Neural cell (in vitro differentiated cells): Measurements from ENCODE around the gene UNC5C. TPM values are rescaled to one million over a fixed set of nuclear protein-coding genes. Genes with fewer than 3 reads are reported as not detected.

ENCODE experiments used
- H2AFZ ChIP-seq: fragments of 200-600, 300-800 bp; sonication (generic), shearing (Covaris generic); 2 replicates; pipeline ENCODE4 v1.6.0; 2014; ENCODE audit warnings: low read depth, mild to moderate bottlenecking, antibody characterized with exemption, low read length, moderate library complexity
- H3F3A ChIP-seq: fragments of 200-600 bp; shearing (Covaris generic); 2 replicates; pipeline ENCODE4 v1.6.1; 2016; ENCODE audit warnings: mild to moderate bottlenecking, moderate library complexity, mixed read lengths, antibody characterized with exemption, low read length; ENCODE audit not compliant: insufficient read depth, poor library complexity, severe bottlenecking
- H3K27ac ChIP-seq: fragments of 200-600, 300-800 bp; sonication (generic), shearing (Covaris generic); 2 replicates; pipeline ENCODE4 v1.5.1; 2014; ENCODE audit warnings: mild to moderate bottlenecking, low read length, moderate library complexity
- H3K27me3 ChIP-seq: fragments of 300-800, 200-600 bp; sonication (generic), shearing (Covaris generic); 2 replicates; pipeline ENCODE4 v1.6.0; 2014; ENCODE audit warnings: mild to moderate bottlenecking, low read depth, low read length, moderate library complexity; ENCODE audit not compliant: insufficient read depth
- H3K36me3 ChIP-seq: fragments of 300-800, 200-600 bp; sonication (generic), shearing (Covaris generic); 2 replicates; pipeline ENCODE4 v1.5.1; 2014; ENCODE audit warnings: mild to moderate bottlenecking, antibody characterized with exemption, low read length, moderate library complexity; ENCODE audit not compliant: insufficient read depth
- H3K4me2 ChIP-seq: fragments of 300-800, 200-600 bp; sonication (generic), shearing (Covaris generic); 2 replicates; pipeline ENCODE4 v1.6.0; 2014; ENCODE audit warnings: mild to moderate bottlenecking, low read length
- H3K4me3 ChIP-seq: fragments of 300-800, 200-600 bp; sonication (generic), shearing (Covaris generic); 2 replicates; pipeline ENCODE4 v1.5.1; 2014; ENCODE audit warnings: mild to moderate bottlenecking, low read length, moderate library complexity
- H3K79me2 ChIP-seq: fragments of 200-600 bp; shearing (Covaris generic); replicated peaks from 2 replicates; pipeline ENCODE4 v1.6.0; 2014; ENCODE audit warnings: mild to moderate bottlenecking, low read length, moderate library complexity; ENCODE audit not compliant: insufficient read depth
- H3K9ac ChIP-seq: fragments of 300-800, 200-600 bp; sonication (generic), shearing (Covaris generic); 2 replicates; pipeline ENCODE4 v1.6.1; 2016; ENCODE audit warnings: mild to moderate bottlenecking, low read length, mixed read lengths
- H3K9me2 ChIP-seq: fragments of 200-600 bp; shearing (Covaris generic); 2 replicates; pipeline ENCODE4 v1.6.1; 2016; ENCODE audit warnings: mild to moderate bottlenecking, low read length, mixed read lengths; ENCODE audit not compliant: insufficient read depth
- H3K9me3 ChIP-seq: fragments of 200-600, 300-800 bp; sonication (generic), shearing (Covaris generic); 2 replicates; pipeline ENCODE4 v1.6.1; 2016; ENCODE audit warnings: mild to moderate bottlenecking, mixed run types, low read length, moderate library complexity, mixed read lengths
- H4K20me1 ChIP-seq: fragments of 200-600 bp; shearing (Covaris generic); 2 replicates; pipeline ENCODE4 v1.6.1; 2016; ENCODE audit warnings: mild to moderate bottlenecking, mixed run types; ENCODE audit not compliant: insufficient read depth
- CTCF ChIP-seq: fragments of 450-650 bp; IDR thresholded peaks from 2 replicates; pipeline ENCODE4 v1.5.1; 2014; ENCODE audit warnings: antibody characterized with exemption, mild to moderate bottlenecking, moderate library complexity; ENCODE audit not compliant: poor library complexity, severe bottlenecking
- EP300 ChIP-seq: fragments of 450-650 bp; conservative IDR thresholded peaks from 2 replicates; pipeline ENCODE4 v1.6.1; 2014; ENCODE audit warnings: antibody characterized with exemption, mild to moderate bottlenecking, moderate library complexity; ENCODE audit not compliant: poor library complexity, severe bottlenecking
- EZH2 ChIP-seq: fragments of 200-600, 300-800 bp; shearing (Covaris generic), sonication (generic); IDR thresholded peaks from 2 replicates; pipeline ENCODE4 v1.6.1; 2014; ENCODE audit warnings: antibody characterized with exemption, low read length, borderline replicate concordance, mild to moderate bottlenecking; ENCODE audit not compliant: insufficient read depth, poor library complexity, severe bottlenecking
- MXI1 ChIP-seq: fragments of 450-650 bp; conservative IDR thresholded peaks from 2 replicates; pipeline ENCODE4 v1.6.1; 2014; ENCODE audit warnings: antibody characterized with exemption, mild to moderate bottlenecking; ENCODE audit not compliant: poor library complexity, severe bottlenecking
- POLR2AphosphoS5 ChIP-seq: IDR thresholded peaks from 2 replicates; pipeline ENCODE4 v1.6.1; 2012
- RAD21 ChIP-seq: fragments of 450-650 bp; conservative IDR thresholded peaks from 2 replicates; pipeline ENCODE4 v1.6.1; 2014; ENCODE audit warnings: antibody characterized with exemption, mild to moderate bottlenecking, moderate library complexity
- REST ChIP-seq: IDR thresholded peaks from 2 replicates; pipeline ENCODE4 v1.6.1; 2012; ENCODE audit warnings: borderline replicate concordance
- SMC3 ChIP-seq: fragments of 450-650 bp; conservative IDR thresholded peaks from 2 replicates; pipeline ENCODE4 v1.6.1; 2014; ENCODE audit warnings: antibody characterized with exemption, mild to moderate bottlenecking, moderate library complexity; ENCODE audit not compliant: poor library complexity
- TAF1 ChIP-seq: IDR thresholded peaks from 2 replicates; pipeline ENCODE4 v1.6.1; 2012; ENCODE audit warnings: low read depth
- polyA plus RNA-seq: library from polyadenylated mRNA; depleted of rRNA; stranded (reverse); fragments of >200 nt; gene quantifications from 2 replicates; pipeline ENCODE4 v1.2.3, GENCODE V29; 2014

The UNC5C gene
- polyA plus RNA-seq, 1 donor from 2014 or later, result 0.56 TPM

GRCh38 chr4:95225849-95226248, 322.9 kb downstream of the UNC5C start (continued):
- TF ChIP-seq RAD21, result no peak
- no peak for TF ChIP-seq POLR2AphosphoS5
- TF ChIP-seq TAF1, result no peak

GRCh38 chr4:95224402-95224801, 324.4 kb downstream of the UNC5C start:
- H3F3A ChIP-seq, result no peaks in the 10 kb centered on the region

GRCh38 chr4:95220205-95221175, 328.3 kb downstream of the UNC5C start:
- Histone ChIP-seq H3K27ac (no peak overlapping the region), H3K79me2 (no peaks in the 10 kb centered on the region), H3K9ac (no peak overlapping the region), H4K20me1 (no peaks in the 10 kb centered on the region), H3K4me2 (no peak overlapping the region), H3F3A (no peaks in the 10 kb centered on the region), H3K9me2 (no peaks in the 10 kb centered on the region), H3K27me3 (no peaks in the 10 kb centered on the region), H3K9me3 (no peaks in the 10 kb centered on the region), H2AFZ (no peak overlapping the region), H3K36me3 (no peaks in the 10 kb centered on the region), H3K4me3 (no peak overlapping the region)
- TF ChIP-seq CTCF (no peak), POLR2AphosphoS5 (no peak), EZH2 (no peak), EP300 (no peak), TAF1 (no peak)

More at GRCh38 chr4:95224402-95224801, 324.4 kb downstream of the UNC5C start:
- no peaks in the 10 kb centered on the region for H4K20me1 ChIP-seq
- no peaks in the 10 kb centered on the region for H3K27me3 ChIP-seq
- no peaks in the 10 kb centered on the region for H3K79me2 ChIP-seq
- no peaks in the 10 kb centered on the region for H3K9me3 ChIP-seq
- no peak overlapping the region for H2AFZ ChIP-seq
- no peak overlapping the region for H3K4me2 ChIP-seq
- no peak overlapping the region for H3K27ac ChIP-seq
- H3K9me2 ChIP-seq, result no peaks in the 10 kb centered on the region
- H3K9ac ChIP-seq, result no peak overlapping the region
- H3K4me3 ChIP-seq, result no peak overlapping the region
- H3K36me3 ChIP-seq, result no peaks in the 10 kb centered on the region
- TF ChIP-seq SMC3, result no peak
- no peak for TF ChIP-seq MXI1

GRCh38 chr4:95219109-95219508, 329.7 kb downstream of the UNC5C start:
- Histone ChIP-seq H2AFZ (no peak overlapping the region), H3K9ac (no peak overlapping the region), H3K36me3 (no peaks in the 10 kb centered on the region), H3K4me3 (no peak overlapping the region), H3K4me2 (no peak overlapping the region), H3K9me3 (no peaks in the 10 kb centered on the region), H3K9me2 (no peaks in the 10 kb centered on the region), H4K20me1 (no peaks in the 10 kb centered on the region), H3F3A (no peaks in the 10 kb centered on the region), H3K79me2 (no peaks in the 10 kb centered on the region), H3K27me3 (no peaks in the 10 kb centered on the region), H3K27ac (no peak overlapping the region)
- TF ChIP-seq MXI1, result no peak
- TF ChIP-seq RAD21, result no peak
- no peak for TF ChIP-seq EP300
- no peak for TF ChIP-seq REST
- TF ChIP-seq POLR2AphosphoS5, result no peak
- no peak for TF ChIP-seq CTCF
- no peak for TF ChIP-seq SMC3
- TF ChIP-seq EZH2, result no peak
- TF ChIP-seq TAF1, result no peak
